ENCODE results near the gene SALL3. TPM values are rescaled to one million over a fixed set of nuclear protein-coding genes. Genes with fewer than 3 reads are reported as not detected.

SALL3 gene
- total and polyA plus RNA-seq, 2 experiments from 2014 or later: 0.30 to 1.1 TPM

GRCh38 chr18:78949216-78949615, 30.4 kb upstream of the SALL3 start:
- WGBS (ENCODE audit: low lambda C conversion rate, missing lambda C conversion rate): 96% methylated on average over 16 of the region's 17 CpGs

GRCh38 chr18:78950386-78950785, 29.2 kb upstream of the SALL3 start:
- H4K20me1 ChIP-seq (ENCODE audit: insufficient read depth, poor library complexity, severe bottlenecking): no peaks in the 10 kb centered on the region
- no peaks in the 10 kb centered on the region for H3K4me1 ChIP-seq (ENCODE audit: insufficient read depth)
- H3K27me3 ChIP-seq: peaks cover 13% of the 10 kb centered on the region
- H3K9me3 ChIP-seq (ENCODE audit: low read depth): no peaks in the 10 kb centered on the region
- WGBS (ENCODE audit: low lambda C conversion rate, missing lambda C conversion rate): 91% methylated on average over 10 of the region's 10 CpGs
- H3K4me3 ChIP-seq: no peak overlapping the region
- no peak overlapping the region for H2AFZ ChIP-seq
- TF ChIP-seq EZH2 (IDR thresholded peaks at IDR 0.05; ENCODE audit: borderline replicate concordance) (no peak), EZH2phosphoT487 (IDR thresholded peaks at IDR 0.05; ENCODE audit: low read depth, severe bottlenecking, unreplicated experiment) (no peak)
- TF ChIP-seq, protein P1, sequence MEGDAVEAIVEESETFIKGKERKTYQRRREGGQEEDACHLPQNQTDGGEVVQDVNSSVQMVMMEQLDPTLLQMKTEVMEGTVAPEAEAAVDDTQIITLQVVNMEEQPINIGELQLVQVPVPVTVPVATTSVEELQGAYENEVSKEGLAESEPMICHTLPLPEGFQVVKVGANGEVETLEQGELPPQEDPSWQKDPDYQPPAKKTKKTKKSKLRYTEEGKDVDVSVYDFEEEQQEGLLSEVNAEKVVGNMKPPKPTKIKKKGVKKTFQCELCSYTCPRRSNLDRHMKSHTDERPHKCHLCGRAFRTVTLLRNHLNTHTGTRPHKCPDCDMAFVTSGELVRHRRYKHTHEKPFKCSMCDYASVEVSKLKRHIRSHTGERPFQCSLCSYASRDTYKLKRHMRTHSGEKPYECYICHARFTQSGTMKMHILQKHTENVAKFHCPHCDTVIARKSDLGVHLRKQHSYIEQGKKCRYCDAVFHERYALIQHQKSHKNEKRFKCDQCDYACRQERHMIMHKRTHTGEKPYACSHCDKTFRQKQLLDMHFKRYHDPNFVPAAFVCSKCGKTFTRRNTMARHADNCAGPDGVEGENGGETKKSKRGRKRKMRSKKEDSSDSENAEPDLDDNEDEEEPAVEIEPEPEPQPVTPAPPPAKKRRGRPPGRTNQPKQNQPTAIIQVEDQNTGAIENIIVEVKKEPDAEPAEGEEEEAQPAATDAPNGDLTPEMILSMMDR (IDR thresholded peaks at IDR 0.05; ENCODE audit: poor library complexity): no peak
- no peaks in the 10 kb centered on the region for H3K79me2 ChIP-seq
- no peak overlapping the region for H3K4me2 ChIP-seq
- H3K27ac ChIP-seq: no peak overlapping the region
- H3K36me3 ChIP-seq (replicated peaks; ENCODE audit: insufficient read depth, low read depth): no peaks in the 10 kb centered on the region
- no peak for DNase-seq (ENCODE audit: low spot score)
- no peaks in the 10 kb centered on the region for H3K9me2 ChIP-seq (replicated peaks; ENCODE audit: insufficient read depth)

More at GRCh38 chr18:78949216-78949615, 30.4 kb upstream of the SALL3 start:
- Histone ChIP-seq H3K4me2 (no peak overlapping the region), H2AFZ (no peak overlapping the region), H3K4me1 (ENCODE audit: insufficient read depth) (no peaks in the 10 kb centered on the region), H3K4me3 (no peak overlapping the region), H3K9me3 (ENCODE audit: low read depth) (no peaks in the 10 kb centered on the region), H3K9me2 (replicated peaks; ENCODE audit: insufficient read depth) (no peaks in the 10 kb centered on the region), H3K27me3 (peaks cover 16% of the 10 kb centered on the region), H4K20me1 (ENCODE audit: insufficient read depth, poor library complexity, severe bottlenecking) (no peaks in the 10 kb centered on the region), H3K79me2 (no peaks in the 10 kb centered on the region), H3K36me3 (replicated peaks; ENCODE audit: insufficient read depth, low read depth) (no peaks in the 10 kb centered on the region), H3K27ac (no peak overlapping the region)
- no peak for DNase-seq (ENCODE audit: low spot score)
- TF ChIP-seq, protein P1 (IDR thresholded peaks at IDR 0.05; ENCODE audit: poor library complexity): no peak
- no peak for TF ChIP-seq EZH2 (IDR thresholded peaks at IDR 0.05; ENCODE audit: borderline replicate concordance)
- no peak for TF ChIP-seq EZH2phosphoT487 (IDR thresholded peaks at IDR 0.05; ENCODE audit: low read depth, severe bottlenecking, unreplicated experiment)

- Histone ChIP-seq H3K4me3 (no peak overlapping the region), H3K9me3 (ENCODE audit: low read depth) (no peaks in the 10 kb centered on the region), H4K20me1 (ENCODE audit: insufficient read depth, poor library complexity, severe bottlenecking) (no peaks in the 10 kb centered on the region), H3K9me2 (replicated peaks; ENCODE audit: insufficient read depth) (no peaks in the 10 kb centered on the region), H3K4me1 (ENCODE audit: insufficient read depth) (no peaks in the 10 kb centered on the region), H3K36me3 (replicated peaks; ENCODE audit: insufficient read depth, low read depth) (no peaks in the 10 kb centered on the region), H3K27ac (no peak overlapping the region), H2AFZ (no peak overlapping the region), H3K79me2 (no peaks in the 10 kb centered on the region), H3K27me3 (no peaks in the 10 kb centered on the region), H3K4me2 (no peak overlapping the region)
- no peak for TF ChIP-seq EZH2phosphoT487 (IDR thresholded peaks at IDR 0.05; ENCODE audit: low read depth, severe bottlenecking, unreplicated experiment)
- no peak for TF ChIP-seq EZH2 (IDR thresholded peaks at IDR 0.05; ENCODE audit: borderline replicate concordance)
- TF ChIP-seq, protein P1 (IDR thresholded peaks at IDR 0.05; ENCODE audit: poor library complexity): no peak
- WGBS (ENCODE audit: low lambda C conversion rate, missing lambda C conversion rate): 85% methylated on average over 16 of the region's 17 CpGs
- no peak for DNase-seq (ENCODE audit: low spot score)
Observed at GRCh38 chr18:78953566-78953965, 26.1 kb upstream of the SALL3 start.

GRCh38 chr18:78955051-78955450, 24.6 kb upstream of the SALL3 start:
- Histone ChIP-seq H4K20me1 (ENCODE audit: insufficient read depth, poor library complexity, severe bottlenecking) (no peaks in the 10 kb centered on the region), H3K9me2 (replicated peaks; ENCODE audit: insufficient read depth) (no peaks in the 10 kb centered on the region)
- WGBS (ENCODE audit: low lambda C conversion rate, missing lambda C conversion rate): 89% methylated on average over 17 of the region's 17 CpGs

More at GRCh38 chr18:78955051-78955450, 24.6 kb upstream of the SALL3 start:
- Histone ChIP-seq H3K4me3 (no peak overlapping the region), H3K4me1 (ENCODE audit: insufficient read depth) (no peaks in the 10 kb centered on the region), H3K27me3 (no peaks in the 10 kb centered on the region), H3K4me2 (no peak overlapping the region), H3K36me3 (replicated peaks; ENCODE audit: insufficient read depth, low read depth) (no peaks in the 10 kb centered on the region), H3K27ac (no peak overlapping the region), H3K79me2 (no peaks in the 10 kb centered on the region), H3K9me3 (ENCODE audit: low read depth) (no peaks in the 10 kb centered on the region), H2AFZ (no peak overlapping the region)
- no peak for DNase-seq (ENCODE audit: low spot score)
- TF ChIP-seq EZH2phosphoT487 (IDR thresholded peaks at IDR 0.05; ENCODE audit: low read depth, severe bottlenecking, unreplicated experiment) (no peak), EZH2 (IDR thresholded peaks at IDR 0.05; ENCODE audit: borderline replicate concordance) (no peak)
- TF ChIP-seq, protein P1 (IDR thresholded peaks at IDR 0.05; ENCODE audit: poor library complexity): no peak
